Lower leg skin (tissue), 3 donors: Measurements from ENCODE around the gene PSKH1.

ENCODE experiments used
- POLR2A ChIP-seq, 2 donors: fragments of 450-650 bp; IDR thresholded peaks; one replicate each; pipeline ENCODE4 v1.6.1; 2016 to 2017; ENCODE audit warnings: antibody characterized with exemption in 2 of 2, mild to moderate bottlenecking in 1 of 2, moderate library complexity in 1 of 2
- TF ChIP-seq, protein P1 (sequence below), 3 donors: fragments of 450-650 bp; IDR thresholded peaks; one replicate each; pipeline ENCODE4 v1.5.1; 2016; ENCODE audit warnings: antibody characterized with exemption in 3 of 3, mild to moderate bottlenecking in 3 of 3, moderate library complexity in 2 of 3

DNA sequence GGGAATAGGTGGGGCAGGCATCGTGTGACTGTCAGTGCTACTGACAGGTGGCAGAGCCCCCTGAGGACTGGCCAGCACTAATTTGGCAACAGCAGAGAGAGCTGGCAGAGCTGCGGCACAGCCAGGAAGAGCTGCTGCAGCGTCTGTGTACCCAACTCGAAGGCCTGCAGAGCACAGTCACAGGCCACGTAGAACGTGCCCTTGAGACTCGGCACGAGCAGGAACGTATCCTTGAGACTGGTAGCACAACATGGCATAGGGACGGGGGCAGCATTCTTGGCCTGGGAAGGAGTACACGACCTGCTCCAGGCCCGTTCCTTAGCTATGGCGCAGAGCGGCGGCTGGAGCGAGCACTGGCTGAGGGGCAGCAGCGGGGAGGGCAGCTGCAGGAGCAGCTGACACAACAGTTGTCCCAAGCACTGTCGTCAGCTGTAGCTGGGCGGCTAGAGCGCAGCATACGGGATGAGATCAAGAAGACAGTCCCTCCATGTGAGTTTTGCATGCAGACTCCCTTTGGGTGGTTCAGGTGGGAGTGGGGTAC lies 11.4 kb upstream of the PSKH1 start:
- TF ChIP-seq, protein P1, sequence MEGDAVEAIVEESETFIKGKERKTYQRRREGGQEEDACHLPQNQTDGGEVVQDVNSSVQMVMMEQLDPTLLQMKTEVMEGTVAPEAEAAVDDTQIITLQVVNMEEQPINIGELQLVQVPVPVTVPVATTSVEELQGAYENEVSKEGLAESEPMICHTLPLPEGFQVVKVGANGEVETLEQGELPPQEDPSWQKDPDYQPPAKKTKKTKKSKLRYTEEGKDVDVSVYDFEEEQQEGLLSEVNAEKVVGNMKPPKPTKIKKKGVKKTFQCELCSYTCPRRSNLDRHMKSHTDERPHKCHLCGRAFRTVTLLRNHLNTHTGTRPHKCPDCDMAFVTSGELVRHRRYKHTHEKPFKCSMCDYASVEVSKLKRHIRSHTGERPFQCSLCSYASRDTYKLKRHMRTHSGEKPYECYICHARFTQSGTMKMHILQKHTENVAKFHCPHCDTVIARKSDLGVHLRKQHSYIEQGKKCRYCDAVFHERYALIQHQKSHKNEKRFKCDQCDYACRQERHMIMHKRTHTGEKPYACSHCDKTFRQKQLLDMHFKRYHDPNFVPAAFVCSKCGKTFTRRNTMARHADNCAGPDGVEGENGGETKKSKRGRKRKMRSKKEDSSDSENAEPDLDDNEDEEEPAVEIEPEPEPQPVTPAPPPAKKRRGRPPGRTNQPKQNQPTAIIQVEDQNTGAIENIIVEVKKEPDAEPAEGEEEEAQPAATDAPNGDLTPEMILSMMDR (IDR thresholded peaks at IDR 0.05): no peak
- TF ChIP-seq POLR2A (IDR thresholded peaks at IDR 0.05): no peak
